Measurements from ENCODE around the gene GIMAP8. TPM values are rescaled to one million over a fixed set of nuclear protein-coding genes. Genes with fewer than 3 reads are reported as not detected.
"Not testable (repeated sequence)": the region's sequence is repeated elsewhere in the genome, so short reads cannot be mapped to it uniquely, and the experiment has no call there.

The GIMAP8 gene
- total RNA-seq, 1 donor from 2014 or later = 42.3 TPM

- ATAC-seq (no peak), DNase-seq (no peak)
- Histone ChIP-seq H3K27ac (no peak overlapping the region), H3K36me3 (peaks cover 11% of the 10 kb centered on the region), H3K27me3 (no peaks in the 10 kb centered on the region), H3K4me3 (no peak overlapping the region), H3K4me1 (peaks cover 31% of the 10 kb centered on the region), H3K9me3 (no peaks in the 10 kb centered on the region)
- intact Hi-C loops (cut with DNase I) = no loop called here
- TF ChIP-seq, protein P1, sequence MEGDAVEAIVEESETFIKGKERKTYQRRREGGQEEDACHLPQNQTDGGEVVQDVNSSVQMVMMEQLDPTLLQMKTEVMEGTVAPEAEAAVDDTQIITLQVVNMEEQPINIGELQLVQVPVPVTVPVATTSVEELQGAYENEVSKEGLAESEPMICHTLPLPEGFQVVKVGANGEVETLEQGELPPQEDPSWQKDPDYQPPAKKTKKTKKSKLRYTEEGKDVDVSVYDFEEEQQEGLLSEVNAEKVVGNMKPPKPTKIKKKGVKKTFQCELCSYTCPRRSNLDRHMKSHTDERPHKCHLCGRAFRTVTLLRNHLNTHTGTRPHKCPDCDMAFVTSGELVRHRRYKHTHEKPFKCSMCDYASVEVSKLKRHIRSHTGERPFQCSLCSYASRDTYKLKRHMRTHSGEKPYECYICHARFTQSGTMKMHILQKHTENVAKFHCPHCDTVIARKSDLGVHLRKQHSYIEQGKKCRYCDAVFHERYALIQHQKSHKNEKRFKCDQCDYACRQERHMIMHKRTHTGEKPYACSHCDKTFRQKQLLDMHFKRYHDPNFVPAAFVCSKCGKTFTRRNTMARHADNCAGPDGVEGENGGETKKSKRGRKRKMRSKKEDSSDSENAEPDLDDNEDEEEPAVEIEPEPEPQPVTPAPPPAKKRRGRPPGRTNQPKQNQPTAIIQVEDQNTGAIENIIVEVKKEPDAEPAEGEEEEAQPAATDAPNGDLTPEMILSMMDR (IDR thresholded peaks at IDR 0.05) = no peak
Observed at GRCh38 chr7:150479023-150479716, 28.7 kb downstream of the GIMAP8 start.

DNA sequence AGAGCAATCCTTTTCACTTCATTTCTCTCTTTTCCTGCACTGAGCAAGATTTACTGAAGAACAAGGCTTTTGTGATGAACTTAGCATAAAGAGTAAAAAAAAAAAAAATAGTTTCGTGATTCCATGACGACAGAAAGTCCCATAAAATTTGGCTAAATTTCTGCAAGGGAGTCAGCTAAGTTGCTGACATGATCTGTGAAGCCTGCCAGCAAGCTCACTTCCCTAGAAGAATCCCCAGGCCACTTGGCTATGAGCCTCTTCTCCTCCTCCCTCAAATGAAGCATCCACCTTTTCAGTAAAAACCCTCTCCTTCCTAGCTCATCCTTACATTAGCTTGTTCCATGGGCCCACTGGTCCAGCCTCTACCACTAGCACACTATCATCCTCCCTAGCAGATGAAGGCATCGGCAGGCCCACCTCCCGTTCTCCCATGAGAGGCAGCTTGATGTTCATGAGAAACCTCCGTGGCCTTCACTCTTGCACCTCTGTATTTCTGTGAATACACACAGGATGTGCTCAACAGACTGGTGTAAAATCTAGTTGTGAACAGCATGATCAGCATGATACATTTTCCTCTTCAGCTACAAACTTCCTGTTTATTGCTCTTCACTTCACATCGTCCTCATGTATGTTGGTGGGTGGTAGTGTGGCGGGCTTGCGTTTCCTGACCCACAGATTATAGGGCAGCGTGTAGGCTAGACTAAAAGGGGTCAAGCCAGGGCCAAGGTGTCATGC is 30.9 kb downstream of the GIMAP8 start:
- Histone ChIP-seq H3K27me3 (no peaks in the 10 kb centered on the region), H3K4me3 (no peak overlapping the region), H3K4me1 (peaks cover 31% of the 10 kb centered on the region), H3K27ac (peak overlapping the region; percentile 82), H3K9me3 (no peaks in the 10 kb centered on the region), H3K36me3 (peaks cover 11% of the 10 kb centered on the region)
- DNase-seq (no peak), ATAC-seq (peak; percentile 61)
- TF ChIP-seq, protein P1 (IDR thresholded peaks at IDR 0.05) = no peak
- intact Hi-C loops (cut with DNase I) = no loop called here

DNA sequence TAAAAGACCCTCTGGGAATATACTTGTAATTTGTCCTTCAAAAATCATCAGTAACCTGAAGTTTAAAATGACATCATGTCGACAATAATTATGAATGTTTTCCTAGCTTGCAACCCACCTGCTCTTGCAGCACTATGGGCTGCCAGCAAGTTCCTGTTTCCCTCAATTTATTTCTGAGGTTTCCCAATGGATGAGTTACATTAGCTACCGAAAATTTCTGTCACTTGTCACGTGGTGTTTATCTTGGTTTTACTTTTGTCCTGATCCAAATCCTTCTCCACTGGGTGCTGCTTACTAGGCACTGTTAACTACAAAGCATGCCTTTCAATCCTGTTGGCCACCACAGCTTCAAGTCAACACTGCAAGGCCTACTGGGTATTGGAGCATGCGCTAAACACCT is 31.5 kb downstream of the GIMAP8 start:
- Histone ChIP-seq H3K9me3 (no peaks in the 10 kb centered on the region), H3K36me3 (peaks cover 9% of the 10 kb centered on the region), H3K4me3 (no peak overlapping the region), H3K27me3 (no peaks in the 10 kb centered on the region), H3K27ac (peak overlapping the region; percentile 82), H3K4me1 (peaks cover 31% of the 10 kb centered on the region)
- intact Hi-C loops (cut with DNase I) = no loop called here
- TF ChIP-seq, protein P1 (IDR thresholded peaks at IDR 0.05) = no peak
- DNase-seq = no peak
- ATAC-seq = no peak

- Histone ChIP-seq H3K4me3 (peak overlapping the region; percentile 10), H3K4me1 (peaks cover 28% of the 10 kb centered on the region), H3K27ac (peak overlapping the region; percentile 82)
- H3K36me3 ChIP-seq; H3K9me3 ChIP-seq; H3K27me3 ChIP-seq; DNase-seq; intact Hi-C loops (cut with DNase I): not testable (repeated sequence)
- ATAC-seq = peak; percentile 47
Observed at GRCh38 chr7:150483514-150483913, 33.1 kb downstream of the GIMAP8 start.

- H3K9me3 ChIP-seq; DNase-seq; H3K27me3 ChIP-seq; H3K36me3 ChIP-seq; intact Hi-C loops (cut with DNase I): not testable (repeated sequence)
- Histone ChIP-seq H3K27ac (peak overlapping the region; percentile 82), H3K4me3 (peak overlapping the region; percentile 10), H3K4me1 (peaks cover 26% of the 10 kb centered on the region)
- ATAC-seq = peak; percentile 37
Observed at GRCh38 chr7:150484071-150484470, 33.6 kb downstream of the GIMAP8 start.

- H3K36me3 ChIP-seq = no peaks in the 10 kb centered on the region
- ATAC-seq (no peak), DNase-seq (no peak)
- H3K4me1 ChIP-seq = peaks cover 6% of the 10 kb centered on the region
- no peaks in the 10 kb centered on the region for H3K9me3 ChIP-seq
- H3K27ac ChIP-seq = no peak overlapping the region
- H3K4me3 ChIP-seq = no peak overlapping the region
- intact Hi-C loops (cut with DNase I) = no loop called here
- no peaks in the 10 kb centered on the region for H3K27me3 ChIP-seq
- TF ChIP-seq, protein P1 (IDR thresholded peaks at IDR 0.05) = no peak
Observed at GRCh38 chr7:150487625-150488024, 37.2 kb downstream of the GIMAP8 start.
